Islet precursor cell (in vitro differentiated cells): ENCODE data around the gene UBE2H.
A peak's percentile ranks its signal among the peaks of the same experiment; 100 is the strongest.
"Not testable (repeated sequence)": the region's sequence is repeated elsewhere in the genome, so short reads cannot be mapped to it uniquely, and the experiment has no call there.

Source experiments
- DNase-seq: peaks from one replicate; pipeline ENCODE4 v3.0.0-alpha.2; 2018

The UBE2H gene

DNA sequence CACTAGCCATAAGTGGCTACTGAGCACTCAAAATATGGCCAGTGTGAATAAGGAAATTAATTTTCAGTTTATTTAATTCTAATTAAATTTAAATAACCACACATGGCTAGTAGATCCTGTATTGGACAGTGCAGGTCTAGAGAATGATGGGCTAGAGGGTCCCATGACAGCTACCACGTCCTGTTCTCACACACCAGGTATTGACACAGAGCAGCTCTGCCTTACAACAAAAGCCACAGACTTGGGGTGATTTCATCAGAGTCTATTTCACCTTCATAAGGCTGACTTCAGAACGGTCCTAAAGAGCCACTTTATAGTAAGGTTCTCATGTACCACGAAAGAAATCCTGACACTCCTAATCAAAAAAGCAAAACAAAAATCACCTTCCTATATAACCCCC is 111.3 kb downstream of the UBE2H start:
- DNase-seq: no peak

DNA sequence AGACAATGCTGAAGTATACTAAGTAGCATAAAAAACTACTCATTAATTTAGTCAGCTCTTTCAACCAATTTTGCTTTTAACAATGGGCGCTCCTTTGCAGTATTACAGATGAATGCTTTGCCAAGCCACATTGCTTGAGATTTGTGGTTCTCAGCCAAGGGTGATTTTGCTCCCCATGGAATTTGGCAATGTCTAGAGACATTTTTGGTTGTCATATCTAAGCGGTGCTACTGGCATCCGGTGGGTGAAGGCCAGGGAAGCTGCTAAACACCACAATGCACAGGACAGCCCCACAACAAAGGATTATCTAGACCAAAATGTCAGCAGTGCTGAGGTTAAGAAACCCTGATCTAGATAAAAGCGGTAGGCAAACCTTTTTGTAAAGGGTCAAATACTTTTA is 112.0 kb downstream of the UBE2H start:
- no peak for DNase-seq

DNA sequence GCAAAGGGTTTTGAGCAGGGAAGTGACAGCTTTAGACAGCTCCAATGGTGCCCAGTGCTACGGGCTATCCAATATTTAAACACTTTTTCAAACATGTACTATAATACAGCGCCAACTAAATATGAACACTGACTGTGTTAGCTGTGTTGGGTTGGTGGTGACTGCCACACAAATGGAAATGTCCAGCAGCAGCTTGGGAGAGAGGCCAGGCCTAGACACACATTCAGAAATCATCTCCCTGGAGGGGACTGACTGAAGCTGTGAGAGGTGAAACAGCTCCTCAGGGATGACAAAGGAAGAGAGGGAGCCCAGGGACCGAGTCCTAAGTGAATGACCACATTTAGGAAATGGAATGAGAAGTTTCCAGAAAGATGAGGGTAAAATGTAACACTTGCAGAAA is 115.8 kb downstream of the UBE2H start:
- no peak for DNase-seq

DNA sequence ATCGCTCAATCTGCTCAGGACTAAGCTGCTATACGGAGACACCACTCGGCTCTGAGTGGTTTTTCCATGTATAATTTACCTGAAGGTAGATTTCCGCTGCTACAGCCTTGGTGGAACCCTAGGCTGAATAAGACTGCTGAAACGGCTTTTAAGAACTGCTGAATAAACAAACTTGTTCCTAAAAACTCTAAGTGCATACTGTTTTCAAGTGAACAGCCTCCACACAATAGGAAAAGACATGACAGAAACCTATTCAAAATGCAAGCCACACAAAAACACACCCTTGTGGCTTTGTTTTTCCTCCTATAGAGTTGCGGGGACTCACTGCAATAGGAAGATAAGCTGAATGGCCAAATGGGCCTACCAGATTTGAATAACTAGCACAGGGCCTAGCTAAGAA is 117.2 kb downstream of the UBE2H start:
- DNase-seq: no peak

DNA sequence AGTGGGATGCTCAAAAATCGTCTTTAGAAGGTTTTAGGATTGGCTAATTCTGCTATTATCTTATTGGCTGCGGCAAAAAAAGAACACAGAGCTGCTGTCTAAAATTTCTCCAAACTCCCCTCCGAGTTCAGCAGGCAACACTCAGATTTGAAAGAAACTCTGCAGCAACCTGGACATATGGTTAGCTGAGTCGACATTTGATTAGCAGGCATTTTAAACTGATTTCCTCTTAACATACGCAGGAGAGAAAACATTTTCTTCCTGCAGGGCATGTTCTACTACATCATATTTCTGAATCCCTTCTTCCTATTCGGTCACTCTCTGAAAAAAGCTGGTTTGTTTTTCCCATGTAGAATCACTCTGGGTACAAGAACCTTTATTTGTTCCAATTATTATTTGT is 119.4 kb downstream of the UBE2H start:
- DNase-seq: not testable (repeated sequence)

DNA sequence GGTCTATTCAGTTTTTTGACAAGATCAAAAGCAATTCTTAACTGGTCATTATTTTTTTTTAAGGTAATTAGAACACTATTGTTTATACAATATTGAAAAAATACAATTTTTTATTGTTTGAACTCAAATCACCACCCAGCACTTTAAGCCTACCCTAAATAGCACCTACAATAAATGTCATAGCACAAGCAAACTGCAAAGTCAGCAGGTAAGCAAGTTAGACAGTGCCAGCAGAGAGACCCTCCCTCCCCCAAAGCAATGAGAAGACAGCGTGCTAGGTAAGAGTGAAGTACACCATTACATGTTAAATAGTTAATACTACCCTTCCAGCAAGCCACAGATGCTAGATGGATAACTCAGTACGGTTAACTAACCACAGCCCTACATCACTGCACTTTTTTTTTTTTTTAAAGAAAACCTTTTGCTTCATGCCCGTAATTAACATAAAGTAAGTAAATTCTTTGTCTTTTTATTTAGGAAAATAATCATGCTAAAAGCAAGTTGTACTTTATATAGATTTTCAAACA is 120.0 kb downstream of the UBE2H start:
- DNase-seq: no peak

DNA sequence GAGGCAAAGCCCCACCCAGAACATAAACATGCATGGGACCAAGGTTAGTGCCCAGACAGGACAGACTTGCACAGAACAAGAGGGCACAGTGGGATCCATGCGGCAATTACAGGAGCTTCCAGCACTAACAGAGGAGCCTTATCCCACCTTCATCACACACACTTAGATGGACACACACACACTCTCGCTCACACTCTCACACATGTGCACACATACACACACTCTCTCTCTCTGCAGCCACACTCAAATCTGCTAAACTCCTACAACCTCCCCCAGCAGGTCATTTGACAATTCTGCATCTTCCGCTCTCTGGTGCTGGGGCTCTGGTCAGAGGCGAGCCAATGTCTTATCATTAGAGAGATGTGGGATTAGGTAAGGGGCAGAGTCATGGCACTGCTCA is 120.5 kb downstream of the UBE2H start:
- DNase-seq: no peak

DNA sequence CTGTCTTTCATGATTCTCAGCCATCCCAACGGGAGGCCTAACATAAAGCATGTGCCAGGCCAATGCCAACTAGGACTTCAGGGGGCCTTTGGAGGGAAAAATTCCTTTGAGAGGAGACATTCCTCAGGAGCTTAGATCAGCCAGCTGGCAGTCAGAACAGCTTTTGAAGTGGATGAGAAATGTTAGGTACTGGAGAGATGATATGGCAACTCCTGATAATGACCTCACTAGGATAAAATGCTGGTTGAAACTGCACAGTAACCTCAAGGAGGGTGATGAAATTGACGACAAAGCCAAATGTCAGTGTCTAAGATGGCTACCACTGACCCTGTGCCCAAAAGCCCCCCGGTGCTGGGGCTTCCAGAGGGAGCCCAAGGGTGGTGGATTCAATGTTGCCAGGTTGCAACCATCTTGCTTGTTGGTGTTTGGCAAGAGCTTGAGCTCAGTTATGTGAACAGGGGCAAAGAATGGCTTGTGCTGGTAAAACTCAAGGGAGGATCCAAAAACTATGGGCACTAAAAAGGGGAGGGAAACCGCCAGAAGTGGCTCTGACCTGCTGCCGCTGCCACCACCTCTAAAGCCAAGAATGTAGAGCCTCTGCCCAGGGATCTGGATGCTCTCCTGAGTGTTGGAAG is 121.2 kb downstream of the UBE2H start:
- DNase-seq: peak; percentile 85

DNA sequence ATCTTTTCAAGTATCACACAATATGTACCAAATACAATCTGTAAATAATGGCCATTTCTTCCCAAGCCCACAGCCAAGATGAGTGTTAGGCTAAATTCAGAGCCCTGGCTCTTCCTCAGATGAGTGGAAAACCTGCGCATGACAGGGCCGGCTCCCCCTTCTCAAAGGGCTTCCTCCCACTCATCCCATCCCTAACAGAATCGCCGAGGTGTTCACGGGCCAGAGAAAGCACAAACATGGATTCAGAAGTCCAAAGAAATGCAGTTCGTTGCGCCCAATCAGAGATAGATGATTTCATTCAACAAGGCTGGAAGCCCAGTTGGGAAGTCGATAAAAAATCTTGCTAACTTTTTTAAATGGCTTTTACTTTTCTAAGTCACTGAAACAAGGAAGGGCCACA is 121.8 kb downstream of the UBE2H start:
- DNase-seq: no peak

DNA sequence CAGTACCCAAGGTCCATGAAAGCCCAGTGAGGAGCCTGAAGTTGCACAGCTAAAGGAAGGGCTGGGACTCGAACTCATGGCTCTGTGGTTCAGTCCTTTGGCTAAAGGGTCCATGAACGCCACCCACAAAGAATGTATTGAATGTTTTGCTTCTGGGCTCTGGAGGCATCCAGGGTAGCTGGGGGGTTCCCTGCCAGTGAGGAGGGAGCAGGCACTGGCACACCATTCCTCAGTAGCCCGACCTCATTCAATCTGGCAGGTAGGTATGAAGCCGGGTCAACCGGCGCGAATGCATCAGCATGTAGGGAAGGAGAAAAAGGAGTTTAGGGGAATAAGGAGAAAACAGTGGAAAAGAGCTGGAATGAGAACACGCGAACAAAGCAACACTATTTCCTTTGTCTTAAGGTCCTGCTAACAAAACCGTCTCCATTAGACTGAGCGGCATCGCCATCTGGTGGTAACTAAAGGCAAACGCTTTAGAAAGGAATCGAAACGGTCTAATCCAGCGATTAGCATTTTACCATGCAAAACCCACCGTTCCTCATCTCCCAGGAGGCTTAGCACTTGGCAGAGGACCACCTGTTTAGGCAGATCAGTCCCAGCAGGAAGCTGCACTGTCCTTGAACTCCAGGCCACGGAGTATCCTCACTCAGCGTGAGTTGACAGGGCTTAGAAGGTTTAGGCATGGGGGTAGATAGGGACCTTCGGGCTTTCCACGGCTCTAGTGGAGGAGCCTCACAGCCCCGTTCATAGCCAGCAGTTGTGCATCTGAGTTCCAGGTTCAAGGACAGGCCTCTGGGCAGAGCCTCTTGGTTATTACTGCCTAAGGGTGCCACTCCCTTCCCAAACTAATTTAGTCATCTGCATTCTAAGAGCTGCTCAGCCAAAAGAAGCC is 122.8 kb downstream of the UBE2H start:
- DNase-seq: peak; percentile 82

DNA sequence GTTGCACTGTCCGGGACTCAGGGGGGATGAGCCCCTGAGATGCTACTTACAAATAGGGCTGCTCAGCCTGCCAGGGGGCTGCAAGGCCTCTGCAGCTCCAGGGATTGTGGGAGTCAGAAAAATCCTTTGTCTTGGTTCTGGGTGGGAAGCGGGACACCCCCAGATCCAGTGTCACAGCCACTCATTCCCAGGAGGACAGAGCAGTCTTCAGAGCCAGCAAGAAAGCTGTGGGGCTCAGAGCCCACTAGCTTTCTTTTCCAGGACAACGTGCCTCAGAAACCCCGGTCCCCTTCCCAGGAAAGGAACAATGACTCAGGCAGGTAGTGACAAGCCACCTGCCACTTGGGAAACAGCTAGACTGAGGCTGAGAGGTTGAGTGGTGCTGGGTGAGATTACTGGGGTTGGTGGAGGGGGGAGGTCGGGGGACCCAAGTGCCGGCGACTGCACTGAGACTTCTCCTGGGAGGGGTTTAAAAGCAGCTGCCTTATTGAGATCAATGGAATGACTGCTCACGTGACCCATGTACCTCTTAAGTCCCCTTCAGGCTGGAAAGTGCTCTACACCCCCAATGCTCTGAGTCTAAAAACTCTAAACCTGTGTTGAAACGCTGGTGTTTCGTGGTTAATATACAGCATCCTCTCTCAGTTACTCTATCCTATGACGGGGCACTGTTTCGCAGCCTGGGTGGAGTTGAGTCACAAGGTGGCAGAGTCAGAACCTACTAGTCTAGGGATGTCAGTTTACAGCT is 123.6 kb downstream of the UBE2H start:
- no peak for DNase-seq

DNA sequence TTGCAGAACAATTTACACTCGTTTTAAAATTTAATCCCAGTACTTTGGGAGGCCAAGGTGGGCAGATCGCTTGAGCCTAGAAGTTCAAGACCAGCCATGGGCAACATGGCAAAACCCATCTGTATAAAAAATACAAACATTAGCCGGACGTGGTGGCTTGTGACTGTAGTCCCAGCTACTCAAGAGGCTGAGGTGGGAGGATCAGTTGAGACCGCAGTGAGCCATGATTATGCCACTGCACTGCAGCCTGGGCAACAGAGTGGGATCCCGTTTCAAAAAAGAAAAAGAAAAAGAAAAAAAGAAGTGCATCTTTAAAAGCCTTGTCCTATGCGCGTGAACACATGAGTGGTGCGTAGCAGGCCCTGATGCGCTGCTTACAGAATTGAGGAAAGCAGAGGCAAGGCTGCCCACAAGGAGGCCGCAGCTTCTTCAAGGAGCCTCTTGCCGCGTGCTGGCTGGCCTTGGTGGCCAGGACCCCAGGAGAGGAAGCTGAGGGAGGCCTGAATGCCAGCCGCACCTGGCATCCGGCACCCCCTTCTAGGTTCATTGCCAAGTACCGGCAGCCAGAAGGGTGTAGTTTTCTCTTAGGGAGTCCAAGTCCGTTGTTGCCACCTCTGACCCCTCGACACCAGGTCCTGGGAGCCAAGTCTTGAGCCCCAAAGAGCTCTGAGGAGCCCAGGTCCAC is 124.5 kb downstream of the UBE2H start:
- no peak for DNase-seq

DNA sequence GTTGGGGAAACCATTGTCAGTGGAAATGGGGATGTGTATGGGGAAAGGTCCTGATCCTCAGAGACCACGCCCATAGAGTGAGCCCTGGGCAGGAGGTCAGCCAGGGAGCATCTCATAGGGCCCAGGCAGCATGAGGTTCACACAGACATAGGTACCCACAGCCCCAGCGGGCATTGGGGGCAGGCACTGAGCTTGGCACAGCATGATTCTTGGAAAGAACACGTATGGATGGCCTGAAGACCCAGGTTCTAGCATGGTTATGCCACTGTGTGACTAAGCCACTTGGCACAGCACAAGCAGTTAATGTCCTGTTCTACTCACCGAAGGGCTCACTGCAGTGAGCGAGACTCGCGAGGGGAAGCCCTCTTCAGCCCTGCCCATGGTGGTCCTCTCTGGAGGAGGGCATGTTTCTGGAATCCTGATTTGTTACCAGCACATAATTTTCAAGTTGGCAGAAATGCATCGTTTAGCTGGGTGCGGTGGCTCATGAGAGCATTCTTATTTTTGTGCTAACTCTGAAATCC is 125.2 kb downstream of the UBE2H start:
- DNase-seq: no peak

DNA sequence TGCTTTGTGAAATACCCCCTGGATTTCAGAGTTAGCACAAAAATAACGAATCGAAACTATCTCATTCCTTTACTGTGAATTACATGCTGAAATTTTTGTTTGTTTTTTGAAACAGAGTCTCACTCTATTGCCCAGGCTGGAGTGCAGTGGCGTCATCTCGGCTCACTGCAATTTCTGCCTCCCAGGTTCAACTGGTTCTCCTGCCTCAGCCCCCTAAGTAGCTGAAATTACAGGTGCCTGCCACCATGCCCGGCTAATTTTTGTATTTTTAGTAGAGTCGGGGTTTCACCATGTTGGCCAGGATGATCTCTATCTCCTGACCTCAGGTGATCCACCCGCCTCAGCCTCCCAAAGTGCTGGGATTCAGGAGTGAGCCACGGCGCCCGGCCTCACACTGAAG is 125.9 kb downstream of the UBE2H start:
- DNase-seq: not testable (repeated sequence)

DNA sequence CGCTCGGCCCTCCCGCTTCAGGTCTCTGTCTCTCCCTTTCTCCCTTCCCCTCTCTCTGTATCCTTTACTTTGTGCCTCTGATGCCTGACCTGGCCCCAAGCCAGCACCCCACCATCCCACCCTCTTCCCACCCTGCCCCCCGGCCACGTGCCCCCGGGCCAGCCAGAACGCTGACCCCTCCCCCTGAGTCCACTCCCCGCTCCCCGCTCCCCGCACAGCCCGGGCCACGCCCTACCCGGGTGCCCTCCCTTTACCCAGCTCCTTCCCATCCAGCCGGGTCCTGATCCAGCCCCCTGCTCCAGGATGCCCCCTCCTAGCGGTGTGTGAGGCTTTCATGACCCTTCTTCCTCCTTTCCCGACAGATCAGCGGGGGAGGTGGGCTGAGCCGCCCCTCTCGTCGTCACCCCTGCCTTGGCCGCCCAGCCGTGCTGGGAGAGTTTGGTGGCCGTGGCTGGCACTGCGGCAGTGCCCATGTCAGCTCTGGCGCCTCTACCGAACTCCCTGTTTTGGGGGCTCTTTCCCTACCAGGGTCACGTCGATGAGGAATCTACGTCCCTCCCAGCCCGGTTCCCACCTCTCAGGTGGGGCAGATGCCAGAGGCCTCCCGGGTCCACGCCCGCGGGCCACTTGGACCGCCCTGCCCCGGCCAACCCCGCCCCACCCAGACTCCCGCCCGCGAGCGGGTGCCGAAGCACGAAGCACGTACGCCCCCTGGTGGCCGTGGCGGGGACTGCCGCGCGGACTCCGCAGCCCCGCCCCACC is 127.4 kb downstream of the UBE2H start:
- peak; percentile 95 for DNase-seq

DNA sequence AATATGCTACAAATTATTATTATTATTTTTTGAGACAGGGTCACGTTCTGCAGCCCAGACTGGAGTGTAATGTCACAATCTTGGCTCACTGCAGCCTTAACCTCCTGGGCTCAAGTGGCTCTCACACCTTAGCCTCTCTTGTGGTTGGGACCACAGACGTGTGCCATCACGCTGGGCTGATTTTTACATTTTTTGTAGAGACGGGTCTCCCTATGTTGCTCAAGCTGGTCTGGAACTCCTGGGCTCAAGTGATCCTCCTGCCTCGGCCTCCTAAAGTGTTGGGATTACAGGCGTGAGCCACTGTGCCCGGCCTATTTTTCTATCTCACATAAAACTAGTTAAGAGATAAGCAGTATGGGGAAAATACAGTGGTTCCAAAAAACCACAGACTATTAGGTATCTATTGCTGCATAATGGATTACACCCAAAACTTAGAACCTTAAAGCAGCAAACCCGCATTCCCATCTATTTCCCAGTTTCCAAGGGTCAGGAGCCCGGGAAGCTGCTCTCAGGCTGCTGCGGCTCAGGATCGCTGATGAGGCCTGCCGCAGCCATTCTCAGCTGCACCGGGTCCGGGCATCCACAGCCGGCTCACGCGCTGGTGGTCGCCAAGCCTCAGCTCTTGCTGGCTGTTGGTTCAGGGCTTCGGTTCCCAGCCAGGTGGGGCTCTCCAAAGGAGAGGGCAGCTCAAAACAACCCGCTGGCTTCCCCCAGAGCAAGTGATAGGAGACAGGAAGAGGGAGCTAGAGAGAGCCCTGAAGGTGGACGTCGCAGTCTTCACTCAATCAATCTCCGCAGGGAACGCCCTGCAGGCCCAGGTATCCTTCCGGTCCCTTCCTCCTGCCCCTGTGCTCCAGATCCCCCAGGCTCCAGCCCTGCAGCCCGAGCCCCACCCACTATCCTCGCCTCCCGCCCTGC is 128.2 kb downstream of the UBE2H start:
- DNase-seq: peak; percentile 96

DNA sequence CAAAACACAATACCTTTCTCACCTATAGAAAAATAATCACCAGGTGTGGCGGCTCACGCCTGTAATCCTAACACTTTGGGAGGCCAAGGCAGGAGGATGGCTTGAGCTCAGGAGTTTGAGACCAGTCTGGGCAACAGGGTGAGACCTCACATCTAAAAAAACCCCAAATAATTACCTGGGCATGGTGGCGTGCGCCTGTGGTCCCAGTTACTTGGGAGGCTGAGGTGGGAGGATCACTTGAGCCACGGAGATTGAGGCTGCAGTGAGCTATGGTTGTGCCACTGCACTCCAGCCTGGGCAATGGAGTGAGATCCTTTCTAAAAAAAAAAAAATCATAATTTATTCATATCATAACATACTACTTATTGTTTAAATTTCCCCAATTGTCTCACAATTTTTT is 129.6 kb downstream of the UBE2H start:
- not testable (repeated sequence) for DNase-seq

DNA sequence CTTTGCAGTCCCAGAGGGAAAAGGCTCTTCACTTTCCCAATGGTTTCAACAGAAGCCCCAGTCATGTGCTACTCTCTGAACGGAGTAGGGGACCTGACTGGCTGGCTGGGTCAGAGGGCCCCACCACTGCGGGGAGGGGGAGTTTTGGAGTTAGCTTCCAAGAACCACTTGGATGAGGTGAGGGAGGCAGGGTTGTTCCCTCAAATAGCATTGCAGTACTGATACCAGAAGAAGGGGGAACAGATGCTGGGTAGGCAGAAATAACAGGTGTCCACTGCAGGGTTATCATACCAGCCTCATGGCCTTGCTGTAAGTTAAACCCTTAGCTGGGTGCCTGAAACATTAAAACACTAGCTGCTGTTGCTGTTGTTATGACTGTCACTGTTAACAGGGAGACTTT is 131.3 kb downstream of the UBE2H start:
- no peak for DNase-seq

DNA sequence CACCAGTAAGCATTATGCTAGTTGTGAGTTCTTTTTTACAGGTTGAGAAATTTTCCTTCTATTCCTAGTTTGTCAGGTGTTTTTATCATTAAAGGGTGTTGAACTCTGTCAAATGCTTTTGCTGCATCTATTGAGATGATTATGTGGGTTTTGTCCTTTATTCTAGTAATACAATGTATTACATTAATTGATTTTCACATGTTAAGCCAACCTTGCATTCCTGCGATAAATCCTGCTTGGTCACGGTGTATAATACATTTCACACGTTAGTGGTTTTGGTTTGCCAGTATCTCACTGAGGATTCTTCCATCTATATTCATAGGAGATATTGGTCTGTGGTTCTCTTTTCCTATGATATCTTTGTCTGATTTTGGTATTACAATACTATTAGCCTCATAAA is 136.0 kb downstream of the UBE2H start:
- DNase-seq: no peak

DNA sequence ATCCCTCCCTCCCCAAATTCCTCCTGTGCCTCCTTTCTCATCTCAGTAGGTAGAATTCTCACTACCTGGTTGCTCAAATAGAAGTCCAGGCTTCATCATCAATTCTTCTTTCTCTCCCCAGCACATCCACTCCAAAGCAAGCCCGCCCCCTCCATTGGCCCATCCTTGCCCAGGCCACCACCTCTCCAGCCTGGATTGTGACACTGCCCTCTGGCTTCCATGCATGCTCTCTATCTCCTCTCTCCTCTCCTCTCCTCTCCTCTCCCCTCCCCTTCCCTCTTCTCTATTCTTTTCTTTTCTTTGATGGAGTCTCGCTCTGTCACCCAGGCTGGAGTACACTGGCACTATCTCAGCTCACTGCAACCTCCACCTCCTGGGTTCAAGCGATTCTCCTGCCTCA is 144.9 kb downstream of the UBE2H start:
- no peak for DNase-seq
